Tongue (tissue), 2 donors: ENCODE measurements around the gene SCAMP4. TPM values are rescaled to one million over a fixed set of nuclear protein-coding genes. Genes with fewer than 3 reads are reported as not detected.

Experiments used
- DNase-seq: peaks from one replicate; pipeline ENCODE4 v3.0.0-alpha.2; 2015
- total RNA-seq: library from RNA; depleted of rRNA; stranded (reverse); fragments of >200 nt; gene quantifications from one replicate; pipeline ENCODE4 v1.2.3, GENCODE V29; 2014

The SCAMP4 gene
- total RNA-seq, 1 donor from 2014 or later: 56.5 TPM

- DNase-seq: no peak
Observed at GRCh38 chr19:1957562-1958248, 52.5 kb downstream of the SCAMP4 start.

- DNase-seq: no peak
Observed at GRCh38 chr19:1959928-1960589, 54.9 kb downstream of the SCAMP4 start.

- no peak for DNase-seq
Observed at GRCh38 chr19:1961000-1961883, 56.0 kb downstream of the SCAMP4 start.

- no peak for DNase-seq
Observed at GRCh38 chr19:1962674-1963073, 57.5 kb downstream of the SCAMP4 start.

- DNase-seq: no peak
Observed at GRCh38 chr19:1967087-1967608, 61.9 kb downstream of the SCAMP4 start.

- peak; percentile 28 for DNase-seq
Observed at GRCh38 chr19:1968279-1969175, 63.3 kb downstream of the SCAMP4 start.

GRCh38 chr19:1969176-1970002 lies 64.2 kb downstream of the SCAMP4 start:
- no peak for DNase-seq

GRCh38 chr19:1970003-1970805 lies 65.0 kb downstream of the SCAMP4 start:
- no peak for DNase-seq

GRCh38 chr19:1970806-1971502 lies 65.8 kb downstream of the SCAMP4 start:
- no peak for DNase-seq

GRCh38 chr19:1974381-1975161 lies 69.4 kb downstream of the SCAMP4 start:
- no peak for DNase-seq

GRCh38 chr19:1975162-1975480 lies 69.9 kb downstream of the SCAMP4 start:
- DNase-seq: no peak

Other genes starting within 250 kb of the SCAMP4 start
- not detected for gene ONECUT3, start 151.9 kb upstream of the SCAMP4 start, total RNA-seq
- 1.9 TPM for gene ATP8B3, start 93.1 kb upstream of the SCAMP4 start, total RNA-seq
- 11.2 TPM for gene REXO1, start 56.9 kb upstream of the SCAMP4 start, total RNA-seq
- 5.0 TPM for gene KLF16, start 41.8 kb upstream of the SCAMP4 start, total RNA-seq
- gene ABHD17A, start 19.9 kb upstream of the SCAMP4 start, total RNA-seq: 62.7 TPM
- 2.8 TPM for gene ADAT3, start within 50 bp of the SCAMP4 start, total RNA-seq
- gene CSNK1G2, start 35.8 kb downstream of the SCAMP4 start, total RNA-seq: 52.2 TPM
- gene BTBD2, start 110.3 kb downstream of the SCAMP4 start, total RNA-seq: 59.7 TPM
- 115 TPM for gene MKNK2, start 145.8 kb downstream of the SCAMP4 start, total RNA-seq
- 24.4 TPM for gene MOB3A, start 190.9 kb downstream of the SCAMP4 start, total RNA-seq
- 3.1 TPM for gene IZUMO4, start 191.5 kb downstream of the SCAMP4 start, total RNA-seq
- gene AP3D1, start 246.2 kb downstream of the SCAMP4 start, total RNA-seq: 44.9 TPM